NK-92 treated with Interleukin-12 subunit alpha and Interleukin-12 subunit beta, amount 100 ng/mL, for 24 hours (cell line): ENCODE measurements around the gene SLC25A33.
"Not testable (repeated sequence)": the region's sequence is repeated elsewhere in the genome, so short reads cannot be mapped to it uniquely, and the experiment has no call there.

Experiments
- DNase-seq: peaks from one replicate; lab custom pipeline; 2025; lab: John Stamatoyannopoulos, UW

The SLC25A33 gene

GRCh38 chr1:9539165-9539828 is at the start of gene SLC25A33:
Gene SLC25A33 (plus strand): TSS chr1:9539465. CDS start chr1:9539692, 227 bp downstream.
- peak; percentile 95 for DNase-seq

DNA sequence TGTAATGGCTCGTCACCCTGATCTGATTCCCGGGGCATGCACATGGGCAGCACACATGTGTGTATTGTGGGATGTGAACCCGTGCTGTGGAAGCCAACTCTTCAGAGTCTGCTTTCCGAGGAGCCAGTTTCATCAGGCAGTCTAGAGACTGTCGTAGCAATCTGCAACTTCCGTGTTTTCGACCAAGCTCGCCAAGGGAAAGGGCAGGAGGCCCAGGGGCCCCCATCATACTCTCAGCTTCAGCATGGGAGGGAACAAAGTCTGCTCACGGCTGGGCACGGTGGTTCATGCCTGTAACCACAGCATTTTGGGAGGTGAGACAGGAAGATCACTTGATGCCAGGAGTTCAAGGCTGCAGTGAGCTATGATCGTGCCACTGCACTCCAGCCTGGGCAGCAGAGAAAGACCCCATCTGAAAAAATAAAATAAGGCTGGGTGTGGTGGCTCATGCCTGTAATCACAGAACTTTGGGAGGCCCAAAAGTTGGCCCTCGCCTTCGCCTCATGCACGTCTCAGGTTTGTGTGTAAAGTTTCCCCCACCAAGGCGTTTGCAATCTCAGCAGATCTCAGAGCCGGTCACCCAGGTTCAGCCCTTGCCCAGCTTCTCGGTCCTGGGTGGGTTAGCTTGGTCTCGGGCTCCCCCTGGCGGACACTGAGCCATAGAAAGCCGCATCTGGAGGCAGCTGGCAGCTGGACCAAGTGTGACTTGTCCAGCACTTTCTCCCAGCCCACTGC is 48.5 kb upstream of the SLC25A33 start:
- peak; percentile 65 for DNase-seq

DNA sequence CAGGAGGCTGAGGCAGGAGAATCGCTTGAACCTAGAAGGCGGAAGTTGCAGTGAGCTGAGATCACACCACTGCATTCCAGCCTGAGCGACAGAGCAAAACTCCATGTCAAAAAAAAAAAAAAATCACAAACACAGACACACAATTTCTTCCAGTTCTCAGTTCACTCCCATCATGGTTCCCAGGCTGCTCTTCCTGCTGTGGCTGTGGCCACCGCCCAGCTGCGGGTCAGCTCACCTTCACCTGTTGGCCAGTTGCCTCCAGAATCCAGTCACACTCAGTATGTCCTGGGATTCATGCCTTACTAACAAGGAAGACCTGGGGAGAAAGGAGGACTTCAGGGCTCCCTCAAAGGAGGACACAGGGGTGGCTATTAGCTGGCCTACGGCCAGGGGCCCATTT is 45.9 kb upstream of the SLC25A33 start:
- DNase-seq, result no peak

- DNase-seq, result peak; percentile 11
Observed at GRCh38 chr1:9494936-9495758, 44.1 kb upstream of the SLC25A33 start.

DNA sequence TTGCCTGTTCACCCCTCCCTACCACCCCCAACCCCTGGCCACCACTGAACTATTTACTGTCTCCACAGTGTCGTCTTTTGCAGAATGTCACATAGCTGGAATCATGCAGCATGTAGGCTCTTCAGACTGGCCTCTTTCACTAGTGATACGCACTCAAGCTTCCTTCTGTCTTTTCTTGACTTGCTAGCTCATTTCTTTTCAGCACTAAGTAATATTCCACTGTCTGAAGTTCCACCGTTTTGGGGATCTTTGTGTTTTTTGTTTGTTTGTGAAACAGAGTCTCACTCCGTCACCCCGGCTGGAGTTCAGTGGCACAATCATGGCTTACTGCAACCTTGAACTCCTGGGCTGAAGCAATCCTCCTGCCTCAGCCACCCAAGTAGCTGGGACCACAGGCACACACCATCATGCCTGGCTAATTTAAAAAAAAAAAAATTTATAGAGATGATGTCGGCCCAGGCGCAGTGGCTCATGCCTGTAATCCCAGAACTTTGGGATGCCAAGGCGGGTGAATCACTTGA is 43.4 kb upstream of the SLC25A33 start:
- no peak for DNase-seq

- no peak for DNase-seq
Observed at GRCh38 chr1:9500756-9501754, 38.2 kb upstream of the SLC25A33 start.

DNA sequence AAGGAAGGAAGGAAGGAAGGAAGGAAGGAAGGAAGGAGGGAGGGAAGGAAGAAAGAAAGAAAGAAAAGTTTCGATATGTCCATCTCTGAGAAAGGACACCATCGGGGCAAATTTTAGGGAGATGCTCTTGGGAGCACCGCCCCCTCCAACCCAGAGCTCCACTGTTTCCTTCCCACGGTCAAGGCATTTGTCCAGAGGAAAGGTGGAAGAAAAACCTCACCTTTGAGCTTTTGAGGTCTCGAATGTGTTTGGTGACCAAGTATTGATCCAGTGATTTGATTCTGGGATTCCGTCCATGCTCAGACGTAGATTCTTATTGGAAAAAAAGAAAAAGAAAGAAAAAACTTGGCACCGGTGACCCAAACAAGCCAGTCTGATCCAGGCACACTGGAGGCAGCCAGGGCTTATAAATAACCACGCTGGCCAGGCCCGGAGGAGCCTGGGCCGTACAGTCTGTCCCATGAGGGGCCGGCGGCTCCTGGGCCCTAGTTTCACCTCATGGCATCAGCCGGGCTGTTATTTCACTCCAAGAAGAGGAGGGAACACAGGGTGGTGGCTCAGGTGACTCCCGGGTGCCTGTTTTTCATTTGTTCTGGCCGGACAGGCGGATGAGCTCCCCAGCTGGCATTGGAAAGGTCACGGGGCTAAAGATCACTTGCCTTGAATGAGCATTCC is 36.1 kb upstream of the SLC25A33 start:
- no peak for DNase-seq

DNA sequence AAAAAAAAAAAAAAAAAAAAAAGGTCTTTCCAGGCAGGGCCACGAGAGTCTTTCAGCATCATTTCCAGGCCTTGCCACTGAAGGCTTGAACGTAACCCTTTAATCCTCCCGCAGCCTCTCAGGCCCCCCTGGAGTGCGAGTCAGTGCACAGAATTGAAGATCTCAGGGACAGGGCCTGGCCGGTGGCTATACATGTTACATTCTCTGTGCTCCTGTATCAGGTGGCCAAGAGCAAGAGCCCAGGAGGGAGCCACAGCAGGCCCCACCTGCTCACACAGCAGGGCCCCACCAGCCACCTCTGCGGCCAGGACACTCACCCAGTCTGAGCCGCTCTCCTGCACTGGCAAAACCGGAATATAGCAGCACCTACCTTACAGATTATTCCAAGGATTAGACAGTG is 34.1 kb upstream of the SLC25A33 start:
- no peak for DNase-seq

DNA sequence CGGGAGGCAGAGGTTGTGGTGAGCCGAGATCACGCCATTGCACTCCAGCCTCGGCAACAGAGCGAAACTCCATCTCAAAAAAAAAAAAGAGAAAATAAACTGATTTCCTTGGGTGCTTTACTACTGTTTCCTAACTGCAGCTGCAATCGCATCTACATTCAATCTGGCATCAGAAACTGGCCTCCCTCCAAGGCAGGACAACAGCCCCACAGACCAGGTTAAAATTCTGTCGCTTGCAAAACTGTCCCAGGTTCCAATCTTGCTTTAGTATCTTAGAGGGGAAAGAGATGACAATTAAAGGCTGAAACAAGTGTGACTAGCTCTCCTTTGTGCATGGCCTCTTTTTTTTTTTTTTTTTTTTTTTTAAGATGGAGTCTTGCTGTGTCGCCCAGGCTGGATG is 32.4 kb upstream of the SLC25A33 start:
- no peak for DNase-seq

- no peak for DNase-seq
Observed at GRCh38 chr1:9510130-9510529, 29.1 kb upstream of the SLC25A33 start.

DNA sequence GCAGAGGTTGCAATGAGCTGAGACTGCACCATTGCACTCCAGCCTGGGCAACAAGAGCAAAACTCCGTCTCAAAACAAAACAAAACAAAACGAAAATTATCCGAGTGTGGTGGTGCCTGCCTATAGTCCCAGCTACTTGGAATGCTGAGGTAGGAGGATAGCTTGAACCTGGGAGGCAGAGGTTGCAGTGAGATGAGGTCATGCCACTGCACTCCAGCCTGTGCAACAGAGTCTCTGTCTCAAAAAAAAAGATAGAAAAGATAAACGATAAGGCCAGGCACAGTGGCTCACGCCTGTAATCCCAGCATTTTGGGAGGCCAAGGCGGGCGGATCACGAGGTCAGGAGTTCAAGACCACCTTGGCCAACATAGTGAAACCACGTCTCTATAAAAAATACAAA is 23.7 kb upstream of the SLC25A33 start:
- not testable (repeated sequence) for DNase-seq

DNA sequence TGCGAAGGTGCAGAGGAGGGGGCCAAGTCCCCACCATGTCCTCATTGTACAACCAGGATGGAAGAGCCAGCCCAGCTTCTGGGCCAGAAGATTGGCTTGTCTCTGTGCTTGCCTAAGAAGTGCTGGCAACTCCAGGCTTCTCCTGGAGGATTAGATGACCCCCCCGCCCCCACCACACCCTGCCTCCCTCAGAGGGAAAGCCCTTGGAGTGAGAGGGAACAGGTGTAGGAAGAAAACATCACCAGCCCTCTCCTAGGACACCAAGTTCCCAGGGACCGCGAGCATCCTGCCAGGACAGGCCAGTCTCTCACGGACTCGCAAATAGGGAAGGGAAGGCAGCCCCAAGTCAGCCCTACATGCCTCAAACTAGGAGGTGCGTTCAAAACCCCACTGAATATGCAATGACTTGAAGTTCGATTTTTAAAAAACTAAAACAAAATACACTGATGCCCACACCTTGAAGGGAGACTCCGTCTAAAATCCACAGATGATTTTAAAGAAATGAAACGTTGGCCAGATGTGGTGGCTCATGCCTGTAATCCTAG is 20.7 kb upstream of the SLC25A33 start:
- no peak for DNase-seq

- DNase-seq, result no peak
Observed at GRCh38 chr1:9520411-9520810, 18.9 kb upstream of the SLC25A33 start.

GRCh38 chr1:9529190-9529589 is 10.1 kb upstream of the SLC25A33 start:
- DNase-seq, result no peak

DNA sequence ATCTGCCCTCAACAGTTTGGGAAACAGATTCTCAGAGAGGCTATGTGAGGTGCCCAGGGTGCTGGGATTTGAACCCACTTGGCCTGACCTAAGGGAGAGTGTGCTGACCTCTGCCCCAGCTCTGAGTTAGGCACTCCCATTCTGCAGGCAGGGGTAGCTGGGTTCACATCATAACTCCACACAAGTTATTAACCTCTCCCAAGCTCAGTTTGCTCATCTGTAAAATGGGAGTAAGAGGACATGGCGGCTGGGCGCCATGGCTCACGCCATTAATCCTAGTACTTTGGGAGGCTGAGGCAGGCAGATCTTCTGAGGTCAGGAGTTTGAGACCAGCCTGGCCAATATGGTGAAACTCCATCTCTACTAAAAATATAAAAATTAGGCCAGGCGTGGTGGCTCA is 8.9 kb upstream of the SLC25A33 start:
- no peak for DNase-seq

- no peak for DNase-seq
Observed at GRCh38 chr1:9534953-9535352, 4.3 kb upstream of the SLC25A33 start.

DNA sequence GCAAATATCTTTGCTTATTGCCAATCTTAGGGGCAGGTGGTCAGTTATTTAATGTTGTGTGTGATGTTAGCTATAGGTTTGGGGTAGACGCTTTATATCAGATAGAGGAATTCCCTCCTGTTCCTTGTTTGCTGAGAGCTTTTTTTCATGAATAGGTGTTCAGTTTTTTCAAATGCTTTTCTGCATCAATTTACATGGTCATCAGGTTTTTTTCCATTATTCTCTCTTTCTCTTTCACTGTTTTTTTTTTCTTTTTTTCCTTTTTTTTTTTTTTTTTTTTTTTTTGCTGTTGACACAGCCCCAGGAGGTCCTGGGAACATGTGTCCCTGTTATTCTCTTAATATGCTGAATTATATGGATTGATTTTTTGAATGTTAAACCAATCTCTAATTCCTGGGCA is 3.0 kb upstream of the SLC25A33 start:
- DNase-seq, result no peak

- DNase-seq, result no peak
Observed at GRCh38 chr1:9537863-9538668, 1.2 kb upstream of the SLC25A33 start.

GRCh38 chr1:9538669-9539164 is 548 bp upstream of the SLC25A33 start:
- no peak for DNase-seq
